ENCODE measurements around the gene DMXL2.
"Not testable (repeated sequence)": the region's sequence is repeated elsewhere in the genome, so short reads cannot be mapped to it uniquely, and the experiment has no call there.

The DMXL2 gene

GRCh38 chr15:51568939-51569784, 53.4 kb downstream of the DMXL2 start:
- not testable (repeated sequence) for DNase-seq

- DNase-seq: no peak
Measured at GRCh38 chr15:51561271-51561670, 61.3 kb downstream of the DMXL2 start.

GRCh38 chr15:51558876-51559275, 63.7 kb downstream of the DMXL2 start:
- no peak for DNase-seq

GRCh38 chr15:51558411-51558810, 64.2 kb downstream of the DMXL2 start:
- DNase-seq: no peak

GRCh38 chr15:51550841-51551240, 71.7 kb downstream of the DMXL2 start:
- DNase-seq: no peak

- DNase-seq: no peak
Measured at GRCh38 chr15:51547656-51548055, 74.9 kb downstream of the DMXL2 start.

- no peak for DNase-seq
Measured at GRCh38 chr15:51536965-51537574, 85.5 kb downstream of the DMXL2 start.

GRCh38 chr15:51533672-51534398, 88.7 kb downstream of the DMXL2 start:
- no peak for DNase-seq

GRCh38 chr15:51526955-51527354, 95.6 kb downstream of the DMXL2 start:
- no peak for DNase-seq

GRCh38 chr15:51524376-51524775, 98.2 kb downstream of the DMXL2 start:
- no peak for DNase-seq

- DNase-seq: no peak
Measured at GRCh38 chr15:51516291-51516690, 106.3 kb downstream of the DMXL2 start.

GRCh38 chr15:51505251-51505650, 117.3 kb downstream of the DMXL2 start:
- DNase-seq: no peak

- DNase-seq: no peak
Measured at GRCh38 chr15:51503003-51503402, 119.6 kb downstream of the DMXL2 start.

- no peak for DNase-seq
Measured at GRCh38 chr15:51499379-51499976, 123.1 kb downstream of the DMXL2 start.

- no peak for DNase-seq
Measured at GRCh38 chr15:51497806-51498205, 124.8 kb downstream of the DMXL2 start.

- no peak for DNase-seq
Measured at GRCh38 chr15:51496246-51496645, 126.3 kb downstream of the DMXL2 start.

GRCh38 chr15:51494411-51495314, 127.9 kb downstream of the DMXL2 start:
- no peak for DNase-seq

- no peak for DNase-seq
Measured at GRCh38 chr15:51493892-51494291, 128.7 kb downstream of the DMXL2 start.

GRCh38 chr15:51492528-51492927, 130.0 kb downstream of the DMXL2 start:
- DNase-seq: no peak

GRCh38 chr15:51491941-51492340, 130.6 kb downstream of the DMXL2 start:
- no peak for DNase-seq

GRCh38 chr15:51484781-51485180, 137.8 kb downstream of the DMXL2 start:
- DNase-seq: no peak

- no peak for DNase-seq
Measured at GRCh38 chr15:51483985-51484384, 138.6 kb downstream of the DMXL2 start.
